ENCODE measurements around the gene CMYA5.
"Not testable (repeated sequence)": the region's sequence is repeated elsewhere in the genome, so short reads cannot be mapped to it uniquely, and the experiment has no call there.

CMYA5 gene

GRCh38 chr5:79689541-79690466, at the start of gene CMYA5:
CMYA5 (plus strand) TSS chr5:79689836; CDS start chr5:79689908, 72 bp downstream.
- no peak for DNase-seq (ENCODE audit: low read depth)

DNA sequence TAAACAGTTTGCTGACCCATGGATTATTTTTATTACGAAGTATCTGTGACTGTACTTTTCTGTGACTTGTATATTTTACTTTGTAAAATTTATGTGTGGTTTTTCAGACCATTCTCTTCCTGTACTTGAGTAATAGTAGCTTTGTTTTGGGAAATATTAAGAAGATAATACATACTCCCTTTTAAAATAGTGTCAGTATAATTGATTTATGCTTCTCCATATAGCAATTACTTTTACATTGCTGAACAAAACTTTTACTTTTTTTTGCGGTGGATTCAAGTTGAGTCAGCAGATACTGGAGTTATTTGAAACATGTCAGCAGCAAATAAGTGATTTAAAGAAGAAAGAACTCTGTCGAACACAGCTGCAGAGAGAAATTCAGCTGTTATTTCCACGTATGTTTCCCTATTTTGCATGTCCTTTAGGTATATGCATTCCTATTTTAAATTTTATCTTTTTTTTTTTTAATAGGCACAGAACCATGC, 49.0 kb upstream of the CMYA5 start:
- no peak for DNase-seq (ENCODE audit: low read depth)

- DNase-seq (ENCODE audit: low read depth): no peak
Measured at GRCh38 chr5:79641414-79641813, 48.2 kb upstream of the CMYA5 start.

DNA sequence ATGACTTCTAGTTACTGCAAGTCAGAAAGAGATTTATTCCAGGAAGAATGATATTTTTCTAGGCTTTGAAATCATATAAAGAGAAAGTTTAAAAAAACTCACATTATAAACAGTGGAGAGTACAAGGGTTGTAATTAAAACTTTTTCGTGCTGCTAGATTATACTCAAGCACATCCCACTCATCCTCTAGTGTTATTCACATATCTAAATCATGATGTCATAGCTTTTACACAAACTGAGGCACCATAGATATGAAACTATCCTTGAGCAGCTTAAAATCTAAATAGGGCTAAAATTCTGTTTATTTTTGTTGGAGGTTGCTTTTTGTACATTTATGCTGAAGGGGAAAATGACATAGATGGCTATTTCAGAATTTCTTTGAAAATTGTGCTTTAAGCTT, 47.4 kb upstream of the CMYA5 start:
- DNase-seq (ENCODE audit: low read depth): no peak

- DNase-seq (ENCODE audit: low read depth): no peak
Measured at GRCh38 chr5:79653843-79654242, 35.8 kb upstream of the CMYA5 start.

DNA sequence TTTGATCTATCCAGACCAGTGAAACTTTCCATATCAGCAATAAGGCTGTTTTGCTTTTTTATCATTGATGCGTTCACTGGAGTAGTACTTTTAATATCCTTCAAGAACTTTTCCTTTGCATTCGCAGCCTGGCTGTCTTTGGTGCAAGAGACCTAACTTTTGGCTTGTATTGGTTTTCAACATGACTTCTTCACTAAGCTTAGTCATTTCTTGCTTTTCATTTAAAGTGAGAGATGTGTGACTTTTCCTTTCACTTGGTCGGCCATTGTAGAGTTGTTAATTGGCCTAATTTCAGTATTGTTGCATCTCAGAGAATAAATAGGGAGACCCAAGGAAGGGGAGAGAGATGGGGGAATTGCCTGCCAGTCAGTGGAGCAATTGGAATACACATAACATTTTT, 26.4 kb upstream of the CMYA5 start:
- DNase-seq (ENCODE audit: low read depth): no peak

GRCh38 chr5:79666758-79667157, 22.9 kb upstream of the CMYA5 start:
- DNase-seq (ENCODE audit: low read depth): no peak

DNA sequence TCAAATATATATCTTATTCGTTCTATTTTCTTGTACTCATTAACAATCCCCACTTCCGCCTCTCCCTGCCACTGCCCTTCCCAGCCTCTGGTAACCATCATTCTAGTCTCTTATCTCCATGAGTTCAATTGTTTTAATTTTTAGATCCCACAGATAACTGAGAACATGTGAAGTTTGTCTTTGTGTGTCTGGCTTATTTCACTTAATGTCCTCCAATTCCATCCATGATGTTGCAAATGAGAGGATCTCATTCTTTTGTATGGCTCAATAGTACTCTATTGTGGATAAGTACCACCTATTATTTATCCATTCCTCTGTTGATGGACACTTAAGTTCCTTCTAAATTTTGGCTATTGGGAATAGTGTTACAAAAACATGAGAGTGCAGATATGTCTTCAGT, 17.2 kb upstream of the CMYA5 start:
- DNase-seq (ENCODE audit: low read depth): no peak

GRCh38 chr5:79676354-79676753, 13.3 kb upstream of the CMYA5 start:
- DNase-seq (ENCODE audit: low read depth): not testable (repeated sequence)

DNA sequence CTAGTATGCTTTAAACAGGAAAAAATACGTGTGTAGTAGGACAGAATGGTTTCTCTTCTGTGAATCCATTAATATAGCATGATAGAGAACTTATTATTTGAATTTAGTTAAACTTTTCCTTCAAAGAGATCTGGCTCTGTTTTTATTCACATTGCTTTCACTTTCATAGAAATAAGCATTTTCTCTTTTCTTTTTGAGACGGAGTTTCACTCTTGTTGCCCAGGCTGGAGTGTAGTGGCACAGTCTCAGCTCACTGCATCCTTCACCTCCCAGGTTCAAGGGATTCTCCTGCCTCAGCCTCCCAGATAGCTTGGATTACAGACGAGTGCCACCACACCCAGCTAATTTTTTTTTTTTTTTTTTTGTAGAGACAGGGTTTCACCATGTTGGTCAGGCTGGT, 7.5 kb upstream of the CMYA5 start:
- DNase-seq (ENCODE audit: low read depth): not testable (repeated sequence)

GRCh38 chr5:79684782-79685181, 4.9 kb upstream of the CMYA5 start:
- DNase-seq (ENCODE audit: low read depth): no peak

DNA sequence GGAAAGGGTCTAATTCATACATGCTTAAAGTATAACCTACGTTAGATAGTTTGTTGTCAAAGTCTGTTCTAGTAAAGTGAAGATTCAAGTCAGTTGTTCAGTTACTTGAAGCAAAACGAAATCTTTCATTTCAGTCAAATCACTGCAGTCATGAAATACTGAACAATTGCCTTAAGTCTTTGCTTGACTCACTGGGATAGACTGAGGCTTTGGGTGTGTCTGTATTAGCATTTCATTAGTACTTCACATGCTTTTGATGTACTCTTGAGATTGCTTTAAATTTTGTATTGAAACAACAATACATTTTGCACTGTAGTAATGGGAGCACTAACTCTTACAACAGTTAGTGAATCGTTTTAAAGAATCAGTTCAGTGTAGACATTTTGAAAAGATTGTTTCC, 4.0 kb upstream of the CMYA5 start:
- DNase-seq (ENCODE audit: low read depth): no peak

- DNase-seq (ENCODE audit: low read depth): no peak
Measured at GRCh38 chr5:79686799-79687198, 2.8 kb upstream of the CMYA5 start.

- no peak for DNase-seq (ENCODE audit: low read depth)
Measured at GRCh38 chr5:79687889-79688288, 1.7 kb upstream of the CMYA5 start.

DNA sequence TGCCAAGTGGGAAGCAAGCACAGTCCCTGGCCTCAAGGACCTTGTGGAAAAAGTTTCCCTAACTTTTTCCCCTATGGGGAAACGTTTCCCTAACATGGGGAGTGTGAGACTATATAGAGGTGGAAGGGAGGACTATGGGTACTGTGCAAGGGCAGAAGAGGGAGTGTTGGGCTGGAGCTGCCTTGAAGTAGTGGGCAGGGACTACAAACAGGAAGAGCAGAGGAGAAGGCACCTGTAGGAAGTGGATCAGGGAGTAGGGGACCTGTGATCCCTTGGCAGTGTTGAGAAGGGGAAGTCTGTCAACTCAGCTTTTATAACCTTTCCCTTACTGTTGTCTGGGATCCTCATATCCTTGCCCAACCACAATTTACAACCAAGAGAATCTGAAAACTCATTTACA, 1.4 kb downstream of the CMYA5 start:
- no peak for DNase-seq (ENCODE audit: low read depth)

- DNase-seq (ENCODE audit: low read depth): no peak
Measured at GRCh38 chr5:79692596-79692995, 3.0 kb downstream of the CMYA5 start.

GRCh38 chr5:79694183-79694582, 4.5 kb downstream of the CMYA5 start:
- DNase-seq (ENCODE audit: low read depth): no peak

DNA sequence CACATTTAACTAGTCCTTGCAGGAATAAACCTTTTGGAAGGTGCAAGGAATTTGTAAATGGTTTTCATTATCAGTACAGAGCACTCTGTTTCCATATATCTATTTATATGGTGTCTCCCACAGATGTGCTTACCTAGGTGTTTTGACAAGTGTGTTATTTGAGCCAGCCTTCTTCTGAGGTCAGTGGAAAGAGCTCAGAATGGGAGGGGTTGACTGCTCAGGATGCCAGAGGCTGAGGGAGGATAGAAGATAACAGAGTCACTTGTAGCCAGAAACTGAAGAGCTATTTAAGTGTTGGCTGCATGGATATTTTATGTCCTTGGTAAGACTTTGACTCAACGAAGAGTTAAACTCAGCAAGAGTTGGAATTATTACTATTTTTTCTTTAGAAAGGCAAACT, 5.0 kb downstream of the CMYA5 start:
- DNase-seq (ENCODE audit: low read depth): no peak

DNA sequence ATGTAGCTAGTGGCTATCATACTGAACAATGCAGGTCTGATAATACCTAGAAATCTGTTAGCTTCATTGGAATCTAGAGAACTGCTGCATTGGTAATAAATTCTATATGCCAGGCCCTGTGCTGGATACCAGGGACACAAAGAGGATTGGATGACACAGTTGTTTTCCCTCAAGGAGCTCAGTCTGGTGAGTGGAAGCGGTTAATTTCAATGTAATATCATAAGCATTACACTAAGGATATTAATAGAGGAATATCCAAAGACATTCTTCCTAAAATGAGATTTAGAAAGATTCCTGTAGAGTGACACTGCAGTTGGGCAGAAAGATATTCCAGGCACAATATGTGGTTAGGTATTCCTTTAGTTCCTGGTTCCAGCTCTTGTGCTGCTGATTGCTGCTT, 5.9 kb downstream of the CMYA5 start:
- DNase-seq (ENCODE audit: low read depth): no peak

DNA sequence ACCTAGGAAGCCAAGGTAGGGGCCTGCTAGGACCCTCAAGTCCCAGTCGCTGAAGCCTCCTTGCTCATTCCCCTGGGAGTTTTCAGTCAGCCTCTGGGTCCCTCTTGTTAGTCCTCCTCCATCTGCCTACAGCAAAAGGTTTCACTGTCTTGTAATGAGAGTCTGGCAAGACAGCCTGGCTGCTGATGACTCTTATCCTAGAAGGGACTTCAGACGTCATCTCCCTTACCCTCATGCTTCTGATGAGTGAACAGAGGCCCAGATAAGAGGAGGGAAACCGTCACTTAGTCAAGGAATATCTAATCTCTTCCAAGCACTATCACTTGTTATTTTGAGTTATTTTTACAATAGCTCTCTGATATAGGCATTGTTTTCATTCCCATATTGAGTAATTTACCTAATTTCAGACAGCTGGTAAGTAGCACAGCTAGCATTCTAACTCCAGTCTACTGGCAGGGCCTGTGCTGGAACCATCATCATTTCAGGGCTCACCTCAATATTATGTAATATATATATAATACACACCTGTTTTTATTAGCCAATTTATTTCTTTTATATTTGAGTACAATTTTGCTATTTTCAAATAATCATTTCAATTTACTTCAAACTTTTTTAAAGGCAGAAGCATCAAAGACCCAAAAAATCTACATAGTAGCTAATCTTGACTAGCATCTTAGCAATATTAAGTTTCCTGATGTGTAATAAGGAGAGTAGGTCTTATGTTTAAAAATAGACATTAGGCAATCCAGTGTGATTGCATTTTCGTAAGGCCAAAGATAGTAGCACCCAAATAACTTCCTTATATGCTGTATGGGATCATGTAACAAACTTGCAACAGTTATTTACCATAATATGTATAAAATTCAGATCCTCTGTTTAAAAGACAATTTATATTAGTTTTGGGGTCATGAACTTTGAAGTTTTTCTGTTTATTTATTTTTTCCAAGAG, 7.9 kb downstream of the CMYA5 start:
- DNase-seq (ENCODE audit: low read depth): no peak

- DNase-seq (ENCODE audit: low read depth): no peak
Measured at GRCh38 chr5:79699763-79700400, 10.2 kb downstream of the CMYA5 start.
